Tibial artery (tissue), 4 donors: ENCODE measurements around the gene LCA5L.

ENCODE experiments used
- DNase-seq, 2 donors: peaks; one replicate each; pipeline ENCODE4 v3.0.0-alpha.2; 2019
- H3K27ac ChIP-seq, 2 donors: fragments of 200-600 bp; sonication (generic) in 1 of 2; 1 replicate in 1 of 2; 2 replicates in 1 of 2; pipeline ENCODE4 v1.5.1; 2018 to 2019; ENCODE audit warnings: mild to moderate bottlenecking in 1 of 2
- H3K27me3 ChIP-seq, 2 donors: fragments of 200-600 bp; sonication (generic) in 1 of 2; one replicate each; pipeline versions ENCODE4 v1.5.1 to v1.6.0; 2016 to 2019
- H3K36me3 ChIP-seq, 3 donors: fragments of 200-600 bp; sonication (generic) in 2 of 3; one replicate each; pipeline ENCODE4 v1.5.1; 2016 to 2019; ENCODE audit warnings: mild to moderate bottlenecking in 2 of 3
- H3K4me1 ChIP-seq, 4 donors: fragments of 200-600 bp; sonication (generic) in 2 of 4; 1 replicate in 3 of 4; 2 replicates in 1 of 4; pipeline ENCODE4 v1.5.1; 2016 to 2019
- H3K4me3 ChIP-seq, 2 donors: fragments of 200-600 bp; sonication (generic) in 1 of 2; 1 replicate in 1 of 2; 2 replicates in 1 of 2; pipeline ENCODE4 v1.5.1; 2018 to 2019; ENCODE audit warnings: mild to moderate bottlenecking in 2 of 2
- H3K9me3 ChIP-seq, 3 donors: fragments of 200-600 bp; sonication (generic) in 1 of 3; one replicate each; pipeline ENCODE4 v1.5.1; 2016 to 2019
- intact Hi-C: fragments of 100-400 bp; cut with DNase I; formaldehyde crosslinking; loops from one replicate; pipeline ENCODE4 v1.15.0; 2023; ENCODE audit warnings: low total_unique reads
- TF ChIP-seq, protein P1 (sequence below), 2 experiments: fragments of 200-600 bp in 1 of 2; fragments of 450-650 bp in 1 of 2; IDR thresholded peaks; one replicate each; pipeline ENCODE4 v1.5.1; 2017 to 2019; ENCODE audit warnings: antibody characterized with exemption in 2 of 2, mild to moderate bottlenecking in 1 of 2, moderate library complexity in 1 of 2

The LCA5L gene

DNA sequence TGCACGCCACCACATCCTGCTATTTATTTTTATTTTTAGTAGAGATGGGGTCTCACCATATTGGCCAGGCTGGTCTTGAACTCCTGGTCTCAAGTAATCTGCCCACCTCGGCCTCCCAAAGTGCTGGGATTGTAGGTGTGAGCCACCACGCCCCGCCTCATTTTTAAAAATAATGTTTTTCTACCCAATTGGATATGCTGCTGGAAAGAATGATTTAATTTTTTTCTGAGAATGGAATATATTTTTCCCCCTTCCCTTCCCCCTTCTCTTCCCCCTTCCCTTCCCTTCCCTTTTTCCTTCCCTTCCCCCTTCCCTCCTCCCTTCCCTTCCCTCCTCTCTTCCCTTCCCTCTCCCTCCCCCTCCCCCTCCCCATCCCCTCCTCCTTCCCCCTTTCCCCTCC, 79.0 kb downstream of the LCA5L start:
- intact Hi-C loops = no loop called here
- Histone ChIP-seq H3K36me3 (no peaks in the 10 kb centered on the region), H3K4me3 (no peak overlapping the region), H3K27ac (no peak overlapping the region), H3K9me3 (no peaks in the 10 kb centered on the region), H3K27me3 (no peaks in the 10 kb centered on the region), H3K4me1 (peaks cover 0 to 16% (median 3%) of the 10 kb centered on the region in 4 donors)
- TF ChIP-seq, protein P1, sequence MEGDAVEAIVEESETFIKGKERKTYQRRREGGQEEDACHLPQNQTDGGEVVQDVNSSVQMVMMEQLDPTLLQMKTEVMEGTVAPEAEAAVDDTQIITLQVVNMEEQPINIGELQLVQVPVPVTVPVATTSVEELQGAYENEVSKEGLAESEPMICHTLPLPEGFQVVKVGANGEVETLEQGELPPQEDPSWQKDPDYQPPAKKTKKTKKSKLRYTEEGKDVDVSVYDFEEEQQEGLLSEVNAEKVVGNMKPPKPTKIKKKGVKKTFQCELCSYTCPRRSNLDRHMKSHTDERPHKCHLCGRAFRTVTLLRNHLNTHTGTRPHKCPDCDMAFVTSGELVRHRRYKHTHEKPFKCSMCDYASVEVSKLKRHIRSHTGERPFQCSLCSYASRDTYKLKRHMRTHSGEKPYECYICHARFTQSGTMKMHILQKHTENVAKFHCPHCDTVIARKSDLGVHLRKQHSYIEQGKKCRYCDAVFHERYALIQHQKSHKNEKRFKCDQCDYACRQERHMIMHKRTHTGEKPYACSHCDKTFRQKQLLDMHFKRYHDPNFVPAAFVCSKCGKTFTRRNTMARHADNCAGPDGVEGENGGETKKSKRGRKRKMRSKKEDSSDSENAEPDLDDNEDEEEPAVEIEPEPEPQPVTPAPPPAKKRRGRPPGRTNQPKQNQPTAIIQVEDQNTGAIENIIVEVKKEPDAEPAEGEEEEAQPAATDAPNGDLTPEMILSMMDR (IDR thresholded peaks at IDR 0.05) = no peak
- DNase-seq = no peak

DNA sequence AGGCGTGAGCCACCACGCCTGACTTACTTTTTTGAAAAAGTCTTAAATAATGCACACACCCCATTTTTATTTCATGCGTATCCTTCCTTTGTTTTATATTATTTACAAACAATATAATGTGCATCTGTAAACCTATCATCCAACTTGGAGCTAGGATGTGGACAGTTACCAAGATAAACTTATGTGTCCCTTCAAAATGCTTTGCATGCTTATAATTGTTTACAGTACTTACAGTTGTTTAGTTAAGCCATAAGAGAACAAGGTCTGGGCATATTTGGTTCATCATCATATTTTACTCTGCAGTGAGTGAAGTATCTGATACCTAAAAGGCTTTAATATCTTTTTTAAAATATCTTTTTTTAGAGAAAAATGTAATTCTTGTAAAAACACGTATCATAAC, 80.6 kb downstream of the LCA5L start:
- Histone ChIP-seq H3K4me1 (peaks cover 0 to 16% (median 3%) of the 10 kb centered on the region in 4 donors), H3K27me3 (no peaks in the 10 kb centered on the region), H3K27ac (no peak overlapping the region), H3K36me3 (no peaks in the 10 kb centered on the region), H3K9me3 (no peaks in the 10 kb centered on the region), H3K4me3 (no peak overlapping the region)
- intact Hi-C loops = no loop called here
- TF ChIP-seq, protein P1 (IDR thresholded peaks at IDR 0.05) = no peak
- no peak for DNase-seq

DNA sequence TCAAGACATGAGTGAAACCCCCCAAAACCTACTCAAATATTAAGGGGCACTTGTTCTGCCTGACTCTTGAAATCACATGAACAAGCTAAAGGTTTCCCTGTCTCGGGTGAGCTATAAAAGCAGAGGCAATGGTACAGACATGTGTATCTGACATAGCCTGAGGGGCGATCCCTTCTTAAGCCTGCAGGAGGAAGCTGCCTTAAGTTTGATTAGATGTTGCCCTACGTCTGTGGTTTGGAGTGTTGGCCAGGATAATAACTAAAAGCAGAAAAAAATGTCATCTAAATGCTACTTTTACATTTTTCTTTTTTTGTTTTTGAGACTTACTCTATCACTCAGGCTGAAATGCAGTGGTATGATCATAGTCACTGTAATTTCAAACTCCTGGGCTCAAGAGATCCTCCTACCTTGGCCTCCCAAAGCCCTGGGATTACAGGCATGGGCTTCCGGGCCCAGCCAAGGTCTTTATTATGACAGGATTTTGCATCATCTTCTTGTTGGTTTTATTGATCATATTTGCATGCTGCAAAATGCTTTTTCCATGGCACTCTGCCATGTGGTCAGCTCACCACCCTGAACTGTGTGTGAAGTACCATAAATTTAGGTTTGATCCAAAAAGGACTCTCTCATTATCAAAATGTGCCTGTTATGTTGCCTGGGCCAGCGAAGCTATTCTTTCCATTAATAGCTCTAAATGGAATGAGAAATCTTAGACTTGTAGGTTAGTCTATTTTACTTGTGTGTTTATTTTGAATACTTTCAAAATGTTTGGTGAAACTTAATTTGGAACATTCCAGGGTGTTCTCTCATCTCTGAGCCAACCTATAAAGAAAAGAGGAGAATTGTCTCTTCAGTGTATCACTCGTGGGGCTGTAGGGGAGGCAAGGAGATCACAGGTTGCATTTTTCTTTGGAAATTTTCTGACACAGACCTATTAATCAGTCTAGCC, 81.7 kb downstream of the LCA5L start:
- Histone ChIP-seq H3K4me3 (no peak overlapping the region), H3K27me3 (no peaks in the 10 kb centered on the region), H3K4me1 (peaks cover 0 to 16% (median 3%) of the 10 kb centered on the region in 4 donors), H3K27ac (no peak overlapping the region), H3K36me3 (no peaks in the 10 kb centered on the region), H3K9me3 (no peaks in the 10 kb centered on the region)
- TF ChIP-seq, protein P1 (IDR thresholded peaks at IDR 0.05) = no peak
- intact Hi-C loops = no loop called here
- no peak for DNase-seq

DNA sequence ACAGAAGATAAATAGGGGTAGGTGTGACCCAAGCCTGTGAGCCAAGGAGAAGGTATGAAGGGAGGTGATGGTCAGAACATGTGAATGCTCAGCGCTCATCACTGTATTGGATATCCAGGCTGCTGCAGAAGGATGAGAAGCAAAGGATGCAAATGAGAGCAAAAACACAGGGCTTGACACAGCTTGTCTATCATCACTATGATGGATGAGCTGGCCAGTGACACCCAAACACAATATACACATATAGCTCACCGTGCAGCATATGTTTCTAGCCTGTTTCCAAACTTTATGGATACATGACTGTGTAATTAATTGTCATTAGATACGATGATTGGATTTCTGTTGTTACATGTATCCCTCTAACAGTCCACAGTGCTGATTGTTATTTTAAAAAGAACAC, 82.8 kb downstream of the LCA5L start:
- intact Hi-C loops = no loop called here
- no peaks in the 10 kb centered on the region for H3K27me3 ChIP-seq
- H3K27ac ChIP-seq = no peak overlapping the region
- H3K4me3 ChIP-seq = no peak overlapping the region
- no peaks in the 10 kb centered on the region for H3K36me3 ChIP-seq
- no peaks in the 10 kb centered on the region for H3K9me3 ChIP-seq
- DNase-seq = no peak
- peaks cover 0 to 16% (median 3%) of the 10 kb centered on the region in 4 donors for H3K4me1 ChIP-seq
- TF ChIP-seq, protein P1 (IDR thresholded peaks at IDR 0.05) = no peak

DNA sequence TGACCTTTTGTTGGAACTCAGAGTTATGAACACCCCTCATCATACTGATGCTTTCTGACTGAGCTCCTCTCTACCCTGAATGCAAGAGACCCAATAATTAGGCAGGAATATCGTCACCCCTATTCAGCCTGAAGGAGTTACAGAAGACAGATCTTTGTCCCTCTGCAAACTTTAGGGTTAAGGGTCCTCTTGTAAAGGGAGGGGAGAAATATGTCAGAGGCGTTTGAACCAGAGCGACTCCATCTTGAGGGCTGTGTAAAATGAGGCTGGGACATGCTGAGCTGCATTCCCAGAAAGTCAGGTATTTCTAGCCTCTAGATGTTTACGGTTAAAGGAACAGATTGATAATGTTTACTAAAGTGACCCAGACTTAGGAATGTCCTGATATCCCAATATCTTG, 86.2 kb downstream of the LCA5L start:
- H3K4me3 ChIP-seq = no peak overlapping the region
- H3K4me1 ChIP-seq = peaks cover 0 to 6% (median 2%) of the 10 kb centered on the region in 4 donors
- TF ChIP-seq, protein P1 (IDR thresholded peaks at IDR 0.05) = no peak
- intact Hi-C loops = no loop called here
- no peak overlapping the region for H3K27ac ChIP-seq
- no peaks in the 10 kb centered on the region for H3K27me3 ChIP-seq
- no peaks in the 10 kb centered on the region for H3K9me3 ChIP-seq
- no peaks in the 10 kb centered on the region for H3K36me3 ChIP-seq
- no peak for DNase-seq
